Renal cortex interstitium (tissue), 15 donors: Measurements from ENCODE around the gene EIF2S1. TPM values are rescaled to one million over a fixed set of nuclear protein-coding genes. Genes with fewer than 3 reads are reported as not detected.
"Not testable (repeated sequence)": the region's sequence is repeated elsewhere in the genome, so short reads cannot be mapped to it uniquely, and the experiment has no call there.

Experiments
- DNase-seq, 11 donors: peaks; one replicate each; pipeline ENCODE4 v3.0.0-alpha.2; 2013; ENCODE audit warnings: low read depth in 9 of 11, low spot score in 4 of 11; ENCODE audit errors: extremely low read depth in 1 of 11
- long read RNA-seq, 16 experiments: transcript quantifications; one replicate each; lab custom pipeline, GENCODE V29; 2026
- polyA plus RNA-seq, 3 donors: library from polyadenylated mRNA; unstranded; fragments of 120-200 nt; gene quantifications; one replicate each; pipeline ENCODE4 v1.2.1, GENCODE V29; 2013; ENCODE audit not compliant: insufficient read length in 3 of 3

The EIF2S1 gene
- 100 to 1,000 TPM in 2 of 3 donors, 10 to 100 TPM in 1; 91.8 to 115 (median 114) TPM for polyA plus RNA-seq
- long read RNA-seq, donor 1, full-length matches to known transcripts: 20 of 20 reads
- long read RNA-seq, donor 1, partial matches to known transcripts: 0 of 20 reads
- long read RNA-seq, donor 1, other reads (novel, unspliced or antisense): 0 of 20 reads
- long read RNA-seq, donor 2, full-length matches to known transcripts: 20 of 20 reads
- long read RNA-seq, donor 2, partial matches to known transcripts: 0 of 20 reads
- long read RNA-seq, donor 2, other reads (novel, unspliced or antisense): 0 of 20 reads
- long read RNA-seq, donor 3, full-length matches to known transcripts: 32 of 32 reads
- long read RNA-seq, donor 3, partial matches to known transcripts: 0 of 32 reads
- long read RNA-seq, donor 3, other reads (novel, unspliced or antisense): 0 of 32 reads
- long read RNA-seq, donor 4, full-length matches to known transcripts: 27 of 27 reads
- long read RNA-seq, donor 4, partial matches to known transcripts: 0 of 27 reads
- long read RNA-seq, donor 4, other reads (novel, unspliced or antisense): 0 of 27 reads
- long read RNA-seq, donor 5: 0 reads
- long read RNA-seq, donor 6, full-length matches to known transcripts: 32 of 32 reads
- long read RNA-seq, donor 6, partial matches to known transcripts: 0 of 32 reads
- long read RNA-seq, donor 6, other reads (novel, unspliced or antisense): 0 of 32 reads
- long read RNA-seq, donor 7, full-length matches to known transcripts: 29 of 29 reads
- long read RNA-seq, donor 7, partial matches to known transcripts: 0 of 29 reads
- long read RNA-seq, donor 7, other reads (novel, unspliced or antisense): 0 of 29 reads
- long read RNA-seq, donor 8: 0 reads
- long read RNA-seq, donor 9, full-length matches to known transcripts: 23 of 23 reads
- long read RNA-seq, donor 9, partial matches to known transcripts: 0 of 23 reads
- long read RNA-seq, donor 9, other reads (novel, unspliced or antisense): 0 of 23 reads
- long read RNA-seq, donor 10, full-length matches to known transcripts: 29 of 34 reads
- long read RNA-seq, donor 10, partial matches to known transcripts: 5 of 34 reads
- long read RNA-seq, donor 10, other reads (novel, unspliced or antisense): 0 of 34 reads
- long read RNA-seq, donor 11, full-length matches to known transcripts: 26 of 26 reads
- long read RNA-seq, donor 11, partial matches to known transcripts: 0 of 26 reads
- long read RNA-seq, donor 11, other reads (novel, unspliced or antisense): 0 of 26 reads
- long read RNA-seq, donor 12, full-length matches to known transcripts: 13 of 13 reads
- long read RNA-seq, donor 12, partial matches to known transcripts: 0 of 13 reads
- long read RNA-seq, donor 12, other reads (novel, unspliced or antisense): 0 of 13 reads
- long read RNA-seq, donor 13: 0 reads
- long read RNA-seq, donor 14, full-length matches to known transcripts: 24 of 24 reads
- long read RNA-seq, donor 14, partial matches to known transcripts: 0 of 24 reads
- long read RNA-seq, donor 14, other reads (novel, unspliced or antisense): 0 of 24 reads
- long read RNA-seq, donor 15, full-length matches to known transcripts: 11 of 11 reads
- long read RNA-seq, donor 15, partial matches to known transcripts: 0 of 11 reads
- long read RNA-seq, donor 15, other reads (novel, unspliced or antisense): 0 of 11 reads
- long read RNA-seq, donor 16, full-length matches to known transcripts: 58 of 58 reads
- long read RNA-seq, donor 16, partial matches to known transcripts: 0 of 58 reads
- long read RNA-seq, donor 16, other reads (novel, unspliced or antisense): 0 of 58 reads

DNA sequence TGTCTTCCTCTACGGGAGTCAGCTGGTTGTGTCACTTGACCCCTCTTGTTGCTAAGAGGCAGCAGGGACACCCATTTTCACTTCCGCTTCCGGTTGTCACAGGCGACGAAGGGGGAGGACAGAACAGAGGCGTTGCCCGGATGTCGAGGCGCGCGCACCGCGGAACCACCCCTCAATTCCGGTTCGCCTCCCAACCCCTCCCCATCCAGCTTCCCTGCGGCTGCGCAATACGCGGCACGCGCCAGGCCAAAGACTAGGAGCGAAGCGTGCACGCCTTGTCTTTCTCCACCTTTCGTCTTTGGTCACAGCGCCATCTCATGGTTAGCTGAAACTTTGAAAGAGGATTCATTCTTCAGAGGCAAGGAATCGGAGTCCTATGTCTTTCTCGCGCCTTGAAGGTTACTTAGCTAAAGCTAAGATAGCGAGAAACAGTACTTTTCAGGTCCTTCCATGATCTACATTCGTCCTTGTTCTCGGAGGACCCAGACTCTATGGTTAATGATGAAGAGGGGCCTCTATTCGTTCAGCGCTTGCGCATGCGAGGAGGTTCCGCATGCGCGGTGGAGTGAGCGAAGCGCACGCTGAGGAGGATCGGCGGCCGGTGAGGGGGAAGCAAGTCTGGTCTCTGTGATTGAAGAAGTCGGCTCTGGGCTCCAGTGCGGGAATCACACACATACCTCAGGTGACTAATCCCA is at the start of gene EIF2S1, which contains the start of gene ATP6V1D:
Gene EIF2S1 (plus strand): TSS at position 554 of the 695 bp plus-strand sequence. CDS start 4,440 bp downstream, outside the sequence.
Gene ATP6V1D (minus strand): TSS at position 30 of the 695 bp plus-strand sequence. CDS start 106 bp downstream, outside the sequence.
- peak; percentile 97 to 100 (median 99) for DNase-seq

DNA sequence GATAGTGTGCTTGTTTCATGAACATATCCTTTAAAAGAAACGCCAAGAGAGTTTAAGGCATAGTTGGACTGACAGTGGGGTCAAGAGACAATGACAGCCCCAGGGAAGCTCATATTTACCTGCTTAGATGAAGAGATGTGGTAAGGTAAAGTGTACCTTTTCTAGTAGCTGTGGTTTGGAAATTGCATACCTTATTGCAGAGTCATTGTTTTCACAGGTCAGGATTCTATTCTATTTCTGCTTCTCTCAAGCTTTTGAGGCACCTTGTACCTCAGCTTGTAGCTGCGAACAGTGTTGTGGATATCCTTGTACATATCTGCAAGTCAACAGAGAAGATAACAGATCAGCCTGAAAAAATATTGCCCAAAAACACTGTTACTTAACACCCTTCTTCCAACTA is 48.3 kb upstream of the EIF2S1 start:
- no peak for DNase-seq

DNA sequence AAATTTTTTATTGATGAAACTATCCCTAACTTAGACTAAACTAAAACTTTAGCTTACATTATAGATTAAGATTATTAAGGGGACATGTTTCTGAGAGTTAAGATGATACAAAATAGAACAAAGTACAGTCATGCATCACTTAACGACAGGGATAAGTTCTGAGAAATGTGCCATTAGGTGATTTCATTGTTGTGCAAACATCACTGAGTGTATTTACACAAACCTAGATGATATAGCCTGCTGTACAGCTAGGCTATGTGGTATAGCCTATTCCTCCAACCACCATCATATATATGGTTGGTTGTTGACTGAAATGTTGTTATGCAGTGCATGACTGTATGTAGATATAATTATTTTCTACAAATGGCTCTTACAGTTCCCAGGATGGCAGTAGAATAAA is 47.0 kb upstream of the EIF2S1 start:
- no peak for DNase-seq

DNA sequence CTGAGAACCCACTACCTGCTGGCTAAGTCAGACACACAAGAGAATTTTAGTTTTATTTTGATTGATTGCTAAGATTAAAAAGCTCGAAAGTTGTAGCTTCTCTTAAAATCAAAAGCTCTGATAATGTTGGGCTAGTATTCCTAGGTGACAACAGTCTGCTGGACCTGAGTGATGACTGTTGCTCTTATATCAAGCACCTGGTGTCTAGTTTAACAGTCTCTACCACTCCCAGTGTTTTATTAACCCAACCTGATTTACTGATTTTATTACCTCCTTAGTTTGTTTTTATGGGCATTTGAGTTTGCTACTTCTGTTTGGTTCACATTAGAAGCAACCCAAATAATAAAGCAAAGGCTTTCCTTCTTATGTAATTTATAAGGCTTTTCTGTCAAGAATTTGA is 42.3 kb upstream of the EIF2S1 start:
- no peak for DNase-seq

DNA sequence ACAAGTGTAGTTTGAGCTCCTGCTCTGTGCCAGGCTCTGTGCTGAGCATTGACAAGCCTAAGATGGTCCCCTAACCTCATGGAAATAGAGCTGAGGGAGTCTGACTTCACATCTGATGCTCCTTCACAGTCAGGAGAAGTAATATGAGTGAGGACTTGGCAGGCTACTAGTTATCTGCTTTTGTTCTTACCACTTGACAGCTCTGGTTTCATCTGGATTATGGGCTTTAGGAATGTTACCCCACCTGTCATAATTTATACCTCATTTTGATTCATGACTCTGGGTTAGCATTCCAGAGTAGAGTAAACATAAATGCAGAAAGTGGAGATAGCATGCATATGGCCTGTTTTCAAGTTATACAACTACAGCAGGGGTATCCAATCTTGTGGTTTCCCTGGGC is 41.0 kb upstream of the EIF2S1 start:
- DNase-seq: no peak

DNA sequence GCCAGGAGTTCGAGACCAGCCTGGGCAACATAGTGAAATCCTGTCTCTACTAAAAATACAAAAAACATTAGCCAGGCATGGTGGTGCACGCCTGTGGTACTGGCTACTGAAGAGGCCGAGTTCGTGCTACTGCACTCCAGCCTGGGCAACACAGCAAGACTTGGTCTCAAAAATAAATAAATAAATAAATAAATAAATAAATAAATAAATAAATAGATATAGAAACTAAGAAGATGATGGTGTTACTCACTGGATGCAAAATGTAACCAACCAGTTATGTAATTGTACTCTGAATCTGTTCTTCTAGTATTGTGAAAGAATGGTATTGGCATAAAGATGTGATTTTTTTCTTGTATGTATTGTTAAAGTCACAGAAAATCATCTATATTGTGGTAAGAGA is 30.5 kb upstream of the EIF2S1 start:
- DNase-seq: not testable (repeated sequence)

DNA sequence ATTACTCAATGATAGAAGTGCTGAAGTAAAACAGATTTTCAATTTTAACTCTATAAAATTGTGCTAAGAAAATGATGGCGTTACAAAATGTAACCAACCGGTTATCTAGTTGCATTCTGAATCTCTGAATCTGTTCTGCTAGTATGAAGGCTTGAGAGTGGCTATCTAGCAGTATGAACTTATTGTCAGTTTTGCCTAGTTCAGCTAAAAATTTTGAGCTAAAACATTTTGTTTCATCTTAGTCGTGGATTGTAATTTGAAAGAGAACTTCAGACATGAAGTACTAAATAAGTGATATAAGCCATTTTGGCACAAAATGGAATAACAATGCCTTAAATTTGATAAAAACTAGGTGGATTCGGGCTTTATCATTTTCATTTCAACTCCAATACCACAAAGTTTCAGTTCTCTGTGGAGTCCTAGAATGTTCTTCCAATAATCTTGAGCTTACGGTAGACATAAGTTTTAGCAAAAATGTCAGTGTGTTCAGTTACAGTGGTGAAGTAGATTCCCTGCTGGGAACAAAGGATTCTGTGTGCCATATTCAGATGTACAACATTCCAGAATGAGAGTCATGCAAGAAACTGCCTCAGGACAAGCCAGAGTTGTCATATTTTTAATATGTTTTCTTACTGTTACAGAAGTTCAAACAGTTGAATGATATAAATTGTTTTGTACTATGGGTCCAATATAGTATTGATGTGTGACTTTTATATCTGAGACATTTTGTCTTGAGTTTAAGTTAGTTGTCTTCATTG is 28.6 kb upstream of the EIF2S1 start:
- DNase-seq: no peak

DNA sequence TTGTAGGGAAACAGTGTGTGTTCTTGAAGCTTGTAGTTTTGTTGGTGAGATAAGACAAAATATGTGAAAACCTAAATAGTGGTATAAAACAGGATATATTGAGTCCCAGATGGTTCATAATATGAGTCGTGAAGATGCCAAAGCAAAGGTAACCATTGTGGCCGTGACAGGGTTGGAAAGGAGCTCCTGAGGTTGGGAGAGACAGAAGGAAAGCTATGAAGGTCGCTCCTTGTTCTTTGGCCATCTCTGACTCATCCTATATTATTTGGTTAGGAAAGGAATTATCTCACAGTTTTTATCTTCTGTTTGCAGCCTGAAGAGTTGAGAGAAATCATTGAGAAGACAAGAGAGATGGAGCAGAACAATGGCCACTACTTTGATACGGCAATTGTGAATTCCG is 27.7 kb upstream of the EIF2S1 start:
- DNase-seq: no peak

DNA sequence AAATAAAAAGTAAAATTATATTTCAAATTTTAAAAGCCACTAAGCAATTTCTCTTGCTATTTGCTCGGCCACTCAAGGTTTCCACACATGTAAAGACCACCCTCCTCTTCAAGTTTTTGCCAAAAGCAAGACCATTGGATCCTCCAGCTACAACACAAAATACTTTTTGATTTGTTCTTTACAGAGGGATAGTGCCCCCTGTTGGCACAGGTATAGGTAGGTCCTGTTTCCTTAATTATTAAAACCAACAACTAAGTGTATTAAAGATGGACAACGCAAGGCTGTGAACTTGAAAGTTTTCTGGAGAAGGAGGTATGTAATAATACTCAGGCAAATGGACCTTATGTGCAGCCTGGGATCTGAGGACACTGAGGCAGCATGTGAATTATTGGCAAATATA is 24.3 kb upstream of the EIF2S1 start:
- DNase-seq: no peak

DNA sequence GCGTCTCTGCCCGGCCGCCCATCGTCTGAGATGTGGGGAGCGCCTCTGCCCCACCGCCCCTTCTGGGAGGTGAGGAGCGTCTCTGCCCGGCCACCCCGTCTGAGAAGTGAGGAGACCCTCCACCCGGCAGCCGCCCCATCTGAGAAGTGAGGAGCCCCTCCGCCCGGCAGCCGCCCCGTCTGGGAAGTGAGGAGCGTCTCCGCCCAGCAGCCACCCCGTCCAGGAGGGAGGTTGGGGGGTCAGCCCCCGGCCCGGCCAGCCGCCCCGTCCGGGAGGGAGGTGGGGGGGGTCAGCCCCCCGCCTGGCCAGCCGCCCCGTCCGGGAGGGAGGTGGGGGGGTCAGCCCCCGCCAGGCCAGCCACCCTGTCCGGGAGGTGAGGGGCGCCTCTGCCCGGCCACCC is 18.9 kb upstream of the EIF2S1 start:
- DNase-seq: not testable (repeated sequence)

DNA sequence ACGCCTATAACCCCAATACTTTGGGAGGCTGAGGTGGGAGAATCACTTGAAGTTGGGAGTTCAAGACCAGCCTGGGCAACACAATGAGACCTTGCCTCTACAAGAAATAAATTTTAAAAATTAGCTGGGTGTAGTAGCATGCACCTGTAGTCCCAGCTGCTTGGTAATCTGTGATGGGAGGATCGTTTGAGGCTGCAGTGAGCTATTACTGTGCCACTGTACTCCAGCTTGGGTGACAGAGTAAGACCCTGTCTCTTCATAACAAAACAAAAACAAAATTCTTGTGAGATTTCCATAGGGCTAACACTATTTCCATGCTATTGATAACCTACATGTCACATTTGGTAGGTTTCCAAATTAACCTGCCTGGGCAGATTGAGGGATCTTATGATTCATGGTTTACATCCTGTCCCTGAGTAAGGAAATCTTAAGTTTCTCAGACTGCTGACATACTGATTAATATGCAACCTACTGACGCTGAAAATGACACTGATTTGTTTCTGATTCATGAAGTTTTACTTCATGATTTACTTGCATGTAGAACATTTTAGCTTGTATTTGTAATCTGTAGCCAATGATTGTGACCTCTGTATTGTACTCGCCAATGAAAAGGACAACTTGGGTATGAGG is 16.4 kb upstream of the EIF2S1 start:
- no peak for DNase-seq

DNA sequence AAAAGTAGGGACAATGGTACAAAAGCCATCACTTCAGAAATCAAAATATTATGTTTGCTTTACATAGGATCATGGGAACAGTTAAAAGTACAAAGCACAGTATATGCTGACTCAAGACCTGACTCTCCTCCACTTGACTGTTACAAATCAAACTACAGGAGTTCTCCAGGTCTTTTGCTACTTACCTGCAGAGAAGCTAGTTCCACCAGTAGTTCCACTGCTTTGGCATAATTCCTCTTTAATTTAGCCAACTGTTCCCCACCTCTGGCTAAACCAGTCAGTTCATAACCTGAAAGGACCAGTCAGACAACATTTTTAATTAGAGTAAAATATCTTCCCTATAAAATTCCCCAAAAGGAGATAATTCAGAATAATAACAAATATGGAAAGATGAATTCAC is 14.5 kb upstream of the EIF2S1 start:
- DNase-seq: no peak

DNA sequence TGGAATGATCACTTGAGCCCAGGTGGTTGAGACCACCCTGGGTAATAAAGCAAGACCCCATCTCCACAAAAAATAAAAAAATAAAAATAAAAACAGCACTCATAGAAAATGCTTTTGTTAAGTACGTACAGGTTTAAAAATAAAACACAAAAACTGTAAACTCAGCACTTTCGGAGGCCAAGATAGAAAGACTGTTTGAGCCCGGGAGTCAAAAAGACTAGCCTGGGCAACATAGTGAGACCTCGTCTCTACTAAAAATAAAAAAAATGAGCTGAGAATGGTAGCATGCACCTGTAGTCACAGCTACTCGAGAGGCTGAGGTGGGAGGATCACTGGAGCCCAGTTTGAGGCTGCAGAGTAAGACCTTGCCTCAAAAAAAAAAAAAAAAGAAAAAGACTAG is 8.1 kb upstream of the EIF2S1 start:
- DNase-seq: no peak

DNA sequence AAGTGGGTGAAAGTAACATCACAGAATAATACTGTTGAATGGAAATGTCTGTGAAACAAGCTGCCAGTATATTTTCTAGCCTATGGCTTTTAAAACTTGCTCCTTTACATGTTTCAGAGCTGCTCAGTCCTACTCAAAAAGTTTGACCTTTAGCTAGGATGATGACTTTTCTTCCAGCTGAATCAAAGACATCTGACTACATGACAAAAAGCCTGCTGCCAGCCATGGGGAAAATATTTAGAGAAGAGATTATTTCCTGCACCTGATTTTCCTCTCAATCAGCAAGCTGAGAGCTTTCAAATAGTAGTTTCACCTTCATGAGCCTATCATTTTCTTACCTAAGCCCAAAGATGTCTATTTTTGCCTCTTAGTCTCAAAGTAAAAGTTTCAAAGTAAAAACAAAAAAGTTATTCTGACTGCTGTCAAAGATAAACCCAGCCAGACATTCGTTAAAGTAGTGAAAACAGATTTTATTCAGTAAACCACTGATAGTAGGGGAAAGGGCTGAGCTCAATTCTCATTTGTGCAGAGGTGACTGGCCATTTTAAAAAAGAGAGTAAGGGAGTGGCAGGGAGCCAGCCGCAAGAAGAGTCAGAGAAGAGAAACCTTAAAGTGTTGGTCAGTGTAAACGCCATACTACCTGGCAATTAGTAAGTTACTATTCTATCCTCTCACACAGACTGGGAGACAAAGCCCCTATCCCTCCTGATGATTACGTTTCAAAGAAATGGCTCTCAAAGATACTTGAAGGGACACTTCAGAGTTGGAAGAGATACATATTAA is 2.8 kb upstream of the EIF2S1 start:
- DNase-seq: no peak

DNA sequence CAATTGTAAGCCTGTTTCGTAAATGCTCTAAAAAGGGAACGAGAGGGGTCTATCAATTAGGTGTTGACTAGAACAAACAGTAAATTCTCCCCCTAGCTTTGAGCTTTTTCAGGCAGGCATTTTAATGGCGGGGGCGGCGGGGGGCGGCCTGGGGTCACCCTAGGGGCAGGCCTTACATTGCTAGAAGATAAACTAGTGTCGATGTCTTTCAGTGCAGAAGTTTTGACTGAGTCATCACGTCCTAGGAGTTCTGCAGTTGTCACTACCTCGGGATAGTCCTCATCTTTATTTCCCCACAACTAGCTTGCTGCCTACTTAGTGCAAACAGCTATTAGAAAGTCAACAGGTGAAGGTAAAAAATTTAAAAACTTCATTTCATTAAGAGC is 2.2 kb upstream of the EIF2S1 start:
- no peak for DNase-seq
